DMS53 (cell line): Measurements from ENCODE around the gene SBNO2.
"Not testable (repeated sequence)": the region's sequence is repeated elsewhere in the genome, so short reads cannot be mapped to it uniquely, and the experiment has no call there.

Experiments used
- DNase-seq: peaks from one replicate; lab custom pipeline; 2025; lab: John Stamatoyannopoulos, UW

SBNO2 gene

DNA sequence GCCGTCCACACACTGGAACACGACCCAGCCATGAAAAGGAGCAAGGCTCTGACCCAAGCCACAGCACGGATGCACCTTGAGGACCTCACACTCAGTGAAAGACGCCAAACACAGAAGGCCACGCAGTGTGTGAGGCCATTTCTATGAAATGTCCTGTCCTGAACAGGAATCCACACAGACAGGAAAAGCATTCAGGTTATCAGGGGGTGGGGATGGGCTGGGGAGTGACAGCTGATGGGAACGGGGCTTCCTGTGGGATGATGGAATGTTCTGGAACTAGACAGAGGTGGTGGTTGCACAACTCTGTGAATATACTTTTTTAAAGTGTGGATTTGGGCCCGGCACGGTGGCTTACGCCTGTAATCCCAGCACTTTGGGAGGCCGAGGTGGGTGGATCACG, 39.6 kb downstream of the SBNO2 start:
- no peak for DNase-seq

DNA sequence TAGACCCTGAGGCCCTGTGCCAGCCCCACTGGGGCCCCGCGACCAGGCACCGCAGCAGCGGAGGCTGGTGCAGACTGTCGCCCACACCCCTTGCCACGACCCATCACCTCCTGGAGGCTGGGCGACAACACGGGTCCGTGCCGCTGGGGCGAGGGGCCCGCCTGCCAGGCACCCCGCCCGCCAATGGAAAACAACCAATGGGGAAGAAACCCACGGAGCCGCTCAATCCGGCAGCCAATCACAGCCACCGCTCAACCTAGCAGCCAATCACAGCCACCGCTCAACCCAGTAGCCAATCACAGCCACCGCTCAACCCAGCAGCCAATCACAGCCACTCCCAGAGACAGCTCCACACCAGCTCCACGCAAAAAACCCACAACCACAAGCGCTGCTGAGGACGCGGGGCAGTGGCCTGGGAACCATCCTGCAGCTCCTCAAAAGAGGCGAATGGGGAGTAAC, 40.6 kb downstream of the SBNO2 start:
- DNase-seq, result no peak

- DNase-seq, result no peak
Observed at GRCh38 chr19:1132552-1133383, 41.3 kb downstream of the SBNO2 start.

- DNase-seq, result no peak
Observed at GRCh38 chr19:1131718-1132551, 42.1 kb downstream of the SBNO2 start.

DNA sequence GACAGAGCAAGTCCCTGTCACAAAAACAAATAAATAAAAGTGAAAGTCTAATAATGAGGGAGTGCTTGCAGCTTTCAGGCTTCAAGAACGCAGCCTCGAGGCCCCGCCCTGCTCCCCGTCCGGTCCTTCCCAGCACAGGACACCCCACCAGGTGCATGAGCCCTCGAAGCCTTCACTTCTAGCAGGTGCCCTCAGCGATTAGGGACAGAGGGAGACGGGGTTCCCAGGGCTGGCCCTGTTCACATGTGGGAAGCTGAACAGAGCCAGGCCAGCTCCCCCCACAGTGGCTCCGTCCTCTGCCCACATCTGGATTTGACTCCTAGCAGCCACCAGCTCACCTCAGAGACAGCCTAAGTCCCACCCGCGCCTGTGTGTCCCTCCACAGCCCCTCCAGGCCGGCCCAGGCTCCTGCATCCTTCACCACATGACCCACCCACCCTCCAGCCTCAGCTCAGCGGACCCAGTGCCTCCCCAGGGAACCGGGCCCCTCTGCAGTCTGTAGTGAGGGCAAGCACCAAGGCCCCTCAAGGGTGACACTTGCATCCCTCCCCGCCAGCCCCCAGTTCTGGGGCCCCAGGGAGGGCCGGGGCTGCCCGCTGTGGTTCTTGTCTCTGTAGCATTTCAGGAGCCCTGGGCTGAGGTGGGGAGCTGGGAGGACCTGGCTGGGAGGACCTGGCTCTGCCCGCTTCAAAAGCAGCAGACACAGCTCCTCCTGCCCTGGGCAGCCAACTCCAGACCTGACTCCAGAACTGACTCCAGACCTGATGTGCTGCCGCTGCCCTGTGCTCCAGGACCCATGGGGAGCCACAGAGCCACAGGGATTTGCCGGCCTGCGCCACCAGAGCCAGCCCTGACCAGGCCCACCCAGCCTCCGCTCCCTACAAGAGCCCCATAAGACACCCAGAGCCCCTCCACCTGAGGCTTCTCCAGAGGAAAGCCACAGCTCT, 43.0 kb downstream of the SBNO2 start:
- no peak for DNase-seq

- DNase-seq, result no peak
Observed at GRCh38 chr19:1129535-1129934, 44.5 kb downstream of the SBNO2 start.

GRCh38 chr19:1129084-1129483, 45.0 kb downstream of the SBNO2 start:
- DNase-seq, result not testable (repeated sequence)

GRCh38 chr19:1128106-1128505, 46.0 kb downstream of the SBNO2 start:
- no peak for DNase-seq

GRCh38 chr19:1126984-1127760, 46.9 kb downstream of the SBNO2 start:
- DNase-seq, result no peak

- DNase-seq, result no peak
Observed at GRCh38 chr19:1125601-1126467, 48.2 kb downstream of the SBNO2 start.

DNA sequence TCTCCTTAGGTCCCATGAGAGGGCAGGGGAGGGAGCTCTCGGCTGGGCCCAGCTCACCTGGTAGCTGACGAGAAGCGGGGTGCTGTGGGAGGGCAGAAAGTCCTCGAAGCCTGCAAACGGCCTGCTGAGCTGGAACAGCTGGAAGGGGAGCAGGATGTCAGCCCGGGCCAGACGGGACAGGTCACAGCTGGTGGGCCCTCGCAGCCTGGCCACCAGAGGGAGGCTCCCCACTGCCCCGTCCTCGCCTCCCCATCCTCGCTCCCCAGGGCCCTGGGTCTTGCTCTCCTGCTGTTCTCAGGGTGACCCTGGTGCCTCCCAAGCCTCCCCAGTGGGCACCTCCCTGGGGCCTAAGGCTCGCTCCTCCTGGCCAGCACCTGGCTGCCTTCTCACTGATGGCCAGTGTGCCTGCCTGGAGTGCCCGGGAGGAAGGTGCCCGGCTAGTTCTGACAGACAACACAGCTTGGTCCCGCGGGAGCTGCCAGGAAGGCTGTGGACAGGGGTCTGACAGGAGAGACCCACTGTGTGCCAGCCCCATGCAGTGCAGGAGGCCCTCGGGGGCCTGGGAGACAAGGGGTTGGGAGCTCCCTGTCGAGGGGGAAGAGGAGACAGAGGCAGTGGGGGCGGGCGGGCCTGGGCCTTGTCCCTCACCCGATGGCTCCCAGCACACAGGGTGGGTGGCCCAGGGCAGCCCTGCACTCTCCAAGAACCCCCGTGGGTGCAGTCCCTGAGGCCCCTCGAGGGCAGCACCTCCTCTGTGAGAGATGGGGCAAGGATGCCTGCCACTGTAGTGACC, 50.0 kb downstream of the SBNO2 start:
- no peak for DNase-seq

- no peak for DNase-seq
Observed at GRCh38 chr19:1123381-1123780, 50.7 kb downstream of the SBNO2 start.

DNA sequence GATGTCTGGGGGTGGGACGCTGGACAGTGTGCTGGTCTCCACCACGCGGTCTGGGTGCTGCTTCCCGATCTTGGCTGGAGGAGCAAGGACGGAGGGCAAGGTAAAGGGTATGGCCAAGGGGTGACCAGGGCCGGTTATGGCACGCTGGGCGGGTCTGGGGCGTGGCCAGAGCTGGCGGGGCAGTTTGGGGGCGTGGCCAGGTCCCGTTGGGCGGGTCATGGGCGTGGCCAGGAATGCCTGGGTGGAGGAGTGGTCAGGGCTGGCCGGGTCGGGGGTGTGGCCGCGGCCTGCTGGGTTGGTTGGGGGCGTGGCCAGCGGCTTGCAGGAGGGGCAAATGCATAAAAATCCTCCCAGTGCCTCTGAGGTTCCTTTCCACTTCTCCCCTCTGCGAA, 51.1 kb downstream of the SBNO2 start:
- DNase-seq, result peak; percentile 59

GRCh38 chr19:1122021-1122971, 51.8 kb downstream of the SBNO2 start:
- DNase-seq, result no peak

DNA sequence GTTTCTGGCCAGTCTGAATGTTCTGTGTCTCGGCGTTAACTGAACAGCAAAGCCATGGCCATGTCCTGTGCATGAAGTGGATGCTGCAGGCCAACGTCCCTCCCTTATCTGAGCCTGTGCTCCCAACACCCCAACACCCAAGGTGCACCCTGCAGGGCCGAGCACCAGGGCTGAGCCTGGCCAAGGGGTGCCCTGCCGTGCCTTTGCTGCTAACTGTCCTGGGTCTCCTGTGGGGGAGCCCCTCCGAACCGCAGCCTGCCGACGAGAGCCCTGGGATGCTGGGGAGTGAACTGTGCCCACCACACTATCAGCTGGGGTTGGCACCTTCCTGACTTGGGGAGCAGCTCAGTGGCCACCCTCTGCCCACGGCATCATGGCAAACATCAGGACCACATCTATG, 52.7 kb downstream of the SBNO2 start:
- DNase-seq, result no peak

- DNase-seq, result no peak
Observed at GRCh38 chr19:1119475-1120217, 54.4 kb downstream of the SBNO2 start.

DNA sequence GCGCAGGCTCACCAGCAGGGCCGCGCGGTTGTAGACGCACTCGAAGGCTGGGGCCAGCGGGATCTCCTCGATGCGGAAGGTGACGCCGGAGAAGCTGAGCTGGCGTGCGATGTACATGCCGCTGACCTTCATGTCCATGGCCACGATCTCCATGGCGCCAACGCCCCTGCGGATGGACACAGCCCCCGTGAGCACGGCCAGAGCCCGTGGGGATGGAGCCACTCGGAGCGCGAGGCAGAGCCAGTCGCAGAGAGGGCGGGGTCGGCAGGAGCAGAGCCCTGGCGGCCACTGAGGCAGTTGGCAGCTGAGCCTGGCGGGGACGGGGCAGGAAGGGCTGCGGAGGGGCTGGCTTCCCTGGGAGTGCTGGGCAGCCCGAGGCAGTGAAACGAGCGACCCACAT, 55.1 kb downstream of the SBNO2 start:
- no peak for DNase-seq

GRCh38 chr19:1117654-1118053, 56.4 kb downstream of the SBNO2 start:
- no peak for DNase-seq
